Tibial nerve (tissue), 4 donors: ENCODE measurements around the gene CD8A. TPM values are rescaled to one million over a fixed set of nuclear protein-coding genes. Genes with fewer than 3 reads are reported as not detected.

Source experiments
- DNase-seq, 2 donors: peaks; one replicate each; pipeline ENCODE4 v3.0.0-alpha.2; 2019; ENCODE audit warnings: low spot score in 2 of 2
- H3K27ac ChIP-seq, 4 donors: fragments of 200-600 bp; sonication (generic) in 3 of 4; one replicate each; pipeline ENCODE4 v1.5.1; 2017 to 2019; ENCODE audit warnings: mild to moderate bottlenecking in 1 of 4
- H3K27me3 ChIP-seq, 2 donors: fragments of 200-600 bp; sonication (generic) in 1 of 2; one replicate each; pipeline versions ENCODE4 v1.5.1 to v1.6.0; 2017 to 2019
- H3K36me3 ChIP-seq, 3 donors: fragments of 200-600 bp; sonication (generic); one replicate each; pipeline ENCODE4 v1.5.1; 2018 to 2019
- H3K4me1 ChIP-seq, 4 donors: fragments of 200-600 bp; sonication (generic) in 3 of 4; one replicate each; pipeline ENCODE4 v1.5.1; 2017 to 2019
- H3K4me3 ChIP-seq, 4 donors: fragments of 200-600 bp; sonication (generic) in 3 of 4; one replicate each; pipeline ENCODE4 v1.5.1; 2017 to 2019; ENCODE audit warnings: mild to moderate bottlenecking in 1 of 4, moderate library complexity in 1 of 4
- H3K9me3 ChIP-seq, 4 donors: fragments of 200-600 bp; sonication (generic) in 3 of 4; one replicate each; pipeline ENCODE4 v1.5.1; 2017 to 2019
- CTCF ChIP-seq, 5 experiments: fragments of 200-600 bp in 3 of 5; fragments of 450-650 bp in 2 of 5; sonication (generic) in 3 of 5; IDR thresholded peaks; one replicate each; pipeline ENCODE4 v1.5.1; 2016 to 2019; ENCODE audit warnings: antibody characterized with exemption in 5 of 5, mild to moderate bottlenecking in 3 of 5, moderate library complexity in 2 of 5
- EP300 ChIP-seq, 2 donors: sonication (generic); formaldehyde crosslinking; IDR thresholded peaks; one replicate each; pipeline ENCODE4 v1.6.1; 2017; ENCODE audit warnings: antibody characterized with exemption in 2 of 2, mild to moderate bottlenecking in 1 of 2
- POLR2A ChIP-seq, 2 donors: fragments of 450-650 bp; IDR thresholded peaks; one replicate each; pipeline ENCODE4 v1.6.1; 2017; ENCODE audit warnings: antibody characterized with exemption in 2 of 2, mild to moderate bottlenecking in 2 of 2, moderate library complexity in 2 of 2
- WGBS, 2 donors: methylation state at CpG; one replicate each; pipeline ENCODE4 v1.1.5; 2018; 5-methylcytosine and 5-hydroxymethylcytosine counted together
- total RNA-seq, 4 donors: library from RNA; depleted of rRNA; stranded (reverse); fragments of >200 nt; gene quantifications; one replicate each; pipeline ENCODE4 v1.1.0, GENCODE V29; 2016

CD8A gene
- total RNA-seq, 4 donors from 2014 or later: 0.63 to 1.8 (median 1.1) TPM; not detected in 1

- no peak for DNase-seq
- no peak for TF ChIP-seq CTCF (IDR thresholded peaks at IDR 0.05)
- no peak for TF ChIP-seq EP300 (IDR thresholded peaks at IDR 0.05)
These were observed 27.5 kb upstream of the CD8A start for GRCh38 chr2:86818114-86818801.

DNA sequence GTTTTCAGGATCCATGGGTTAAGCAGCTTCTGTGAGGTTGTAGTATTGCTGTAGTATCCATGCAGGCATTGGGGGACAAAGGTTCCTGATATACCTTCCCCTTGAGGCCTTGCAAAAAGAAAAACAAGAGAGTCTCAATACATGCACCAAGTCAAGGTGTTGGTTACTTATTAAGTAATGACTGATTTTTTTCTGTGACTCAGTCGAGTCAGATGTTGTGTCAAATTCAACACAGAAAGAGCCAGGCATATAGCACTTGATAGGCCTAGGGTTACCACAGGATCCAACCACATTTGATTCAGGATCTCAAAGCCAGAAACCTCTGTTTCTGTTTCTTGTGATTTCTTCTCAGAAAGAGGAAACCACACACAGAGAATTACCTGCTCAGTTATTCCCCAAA lies 24.9 kb upstream of the CD8A start:
- Histone ChIP-seq H3K27me3 (peaks cover 0 to 39% of the 10 kb centered on the region in 2 donors), H3K4me1 (no peaks in the 10 kb centered on the region), H3K27ac (no peak overlapping the region), H3K4me3 (no peak overlapping the region), H3K9me3 (no peaks in the 10 kb centered on the region), H3K36me3 (no peaks in the 10 kb centered on the region)
- 79% methylated on average over 1 of the region's 1 CpG for WGBS, 2 donors
- no peak for TF ChIP-seq EP300 (IDR thresholded peaks at IDR 0.05)
- DNase-seq: no peak

More at GRCh38 chr2:86818114-86818801, 27.5 kb upstream of the CD8A start:
- peaks cover 0 to 17% of the 10 kb centered on the region in 2 donors for H3K27me3 ChIP-seq
- no peak overlapping the region for H3K27ac ChIP-seq
- peaks cover 0 to 19% (median 5%) of the 10 kb centered on the region in 4 donors for H3K9me3 ChIP-seq
- H3K4me3 ChIP-seq: no peak overlapping the region
- H3K4me1 ChIP-seq: no peaks in the 10 kb centered on the region
- no peaks in the 10 kb centered on the region for H3K36me3 ChIP-seq
- 95% methylated on average over 4 of the region's 4 CpGs for WGBS, 2 donors

- WGBS, 2 donors: 24% methylated on average over 37 to 43 of the region's 43 CpGs
- Histone ChIP-seq H3K27ac (peak overlapping the region in 1 of 4 donors; percentile 21), H3K9me3 (no peaks in the 10 kb centered on the region), H3K27me3 (peaks cover 0 to 52% of the 10 kb centered on the region in 2 donors), H3K4me1 (peaks cover 0 to 32% (median 11%) of the 10 kb centered on the region in 4 donors), H3K36me3 (no peaks in the 10 kb centered on the region), H3K4me3 (peak overlapping the region in 2 of 4 donors; percentile 9 to 10)
- TF ChIP-seq EP300 (IDR thresholded peaks at IDR 0.05) (no peak), POLR2A (IDR thresholded peaks at IDR 0.05) (no peak), CTCF (IDR thresholded peaks at IDR 0.05) (no peak)
- DNase-seq: no peak
These were observed 18.9 kb upstream of the CD8A start for GRCh38 chr2:86809481-86810121.

GRCh38 chr2:86808315-86809161 lies 17.8 kb upstream of the CD8A start:
- H3K4me3 ChIP-seq: peak overlapping the region; percentile 27 to 56 (median 40)
- H3K27ac ChIP-seq: peak overlapping the region in 1 of 4 donors; percentile 10
- H3K27me3 ChIP-seq: peaks cover 0 to 47% of the 10 kb centered on the region in 2 donors

More at GRCh38 chr2:86808315-86809161, 17.8 kb upstream of the CD8A start:
- TF ChIP-seq CTCF (IDR thresholded peaks at IDR 0.05) (peak; percentile 85 to 94 (median 85)), EP300 (IDR thresholded peaks at IDR 0.05) (peak in 1 of 2 donors; percentile 12), POLR2A (IDR thresholded peaks at IDR 0.05) (no peak)
- Histone ChIP-seq H3K4me1 (peaks cover 0 to 32% (median 11%) of the 10 kb centered on the region in 4 donors), H3K36me3 (no peaks in the 10 kb centered on the region), H3K9me3 (no peaks in the 10 kb centered on the region)
- WGBS, 2 donors: 17 to 19% methylated on average over 33 to 36 of the region's 36 CpGs
- DNase-seq: peak; percentile 76 to 87
